ENCODE measurements around the gene RAB11FIP4.

GRCh38 chr17:31499771-31500554, 108.5 kb downstream of the RAB11FIP4 start:
- TF ChIP-seq CTCF (IDR thresholded peaks at IDR 0.05; ENCODE audit: insufficient read depth, low read length, poor library complexity, severe bottlenecking) (no peak), EZH2phosphoT487 (conservative IDR thresholded peaks at IDR 0.05; ENCODE audit: low read length) (no peak)
